HepG2 (cell line): ENCODE data around the gene KDELR3.

Experiments
- FOXM1 ChIP-seq: sonication (generic); formaldehyde crosslinking; IDR thresholded peaks from 2 replicates; pipeline ENCODE4 v1.5.0; 2020; ENCODE audit warnings: missing genetic modification reagents
- MAFF ChIP-seq: IDR thresholded peaks from 2 replicates; pipeline ENCODE4 v1.6.1; 2011; ENCODE audit warnings: low read depth, low read length, improper control_type of control experiment
- MEF2D ChIP-seq: sonication (generic); formaldehyde crosslinking; IDR thresholded peaks from 2 replicates; pipeline ENCODE4 v1.5.1; 2020; ENCODE audit warnings: mild to moderate bottlenecking, missing genetic modification reagents
- POLR2AphosphoS5 ChIP-seq: IDR thresholded peaks from 2 replicates; pipeline ENCODE4 v1.6.1; 2012; ENCODE audit warnings: low read depth, low read length
- ZNF24 ChIP-seq: fragments of 450-650 bp; IDR thresholded peaks from 2 replicates; pipeline ENCODE4 v1.6.1; 2017; ENCODE audit warnings: antibody characterized with exemption, mild to moderate bottlenecking

- TF ChIP-seq ZNF24 (no peak), FOXM1 (CRISPR knock-in tag) (no peak), MEF2D (no peak), MAFF (no peak), POLR2AphosphoS5 (no peak)
Measured at GRCh38 chr22:38451404-38451803, 16.5 kb upstream of the KDELR3 start.
